Loucy (cell line): Measurements from ENCODE around the gene ARNT2.

Experiments
- CTCF ChIP-seq: fragments of 200-600 bp; sonication (generic); conservative IDR thresholded peaks from 2 replicates; pipeline ENCODE4 v1.5.1; 2014; ENCODE audit warnings: mild to moderate bottlenecking, antibody characterized with exemption, low read length
- EZH2phosphoT487 ChIP-seq: fragments of 200-600 bp; IDR thresholded peaks from 2 replicates; pipeline ENCODE4 v1.6.1; 2018; ENCODE audit warnings: antibody characterized with exemption, mild to moderate bottlenecking, moderate library complexity, borderline replicate concordance

- TF ChIP-seq CTCF (no peak), EZH2phosphoT487 (no peak)
These were observed 184.6 kb downstream of the ARNT2 start for GRCh38 chr15:80588801-80589200.
